Mucosa of descending colon (tissue), 3 donors: ENCODE measurements around the gene PRDM16. TPM values are rescaled to one million over a fixed set of nuclear protein-coding genes. Genes with fewer than 3 reads are reported as not detected.

ENCODE experiments used
- ATAC-seq: fragments of 200-7000 bp; cut with Tn5 transposase; one replicate; pipeline ENCODE4 v1.9.1; 2020; ENCODE audit warnings: mild to moderate bottlenecking, moderate library complexity
- DNase-seq, 3 donors: peaks; one replicate each; pipeline ENCODE4 v3.0.0-alpha.2; 2020
- H3K36me3 ChIP-seq: fragments of 200-600 bp; one replicate; pipeline ENCODE4 v1.8.0; 2021; ENCODE audit warnings: low read depth, mild to moderate bottlenecking
- H3K4me1 ChIP-seq: fragments of 200-600 bp; one replicate; pipeline ENCODE4 v1.8.0; 2021; ENCODE audit warnings: low read depth, mild to moderate bottlenecking
- H3K4me3 ChIP-seq: fragments of 200-600 bp; one replicate; pipeline ENCODE4 v1.8.0; 2021; ENCODE audit warnings: mild to moderate bottlenecking
- H3K9me3 ChIP-seq: fragments of 200-600 bp; one replicate; pipeline ENCODE4 v1.8.0; 2021; ENCODE audit warnings: mild to moderate bottlenecking
- CTCF ChIP-seq: fragments of 200-600 bp; IDR thresholded peaks from one replicate; pipeline ENCODE4 v1.8.0; 2022; ENCODE audit warnings: antibody characterized with exemption, mild to moderate bottlenecking
- intact Hi-C, 2 donors: fragments of 100-400 bp; cut with DNase I in 1 of 2; cut with micrococcal nuclease in 1 of 2; formaldehyde crosslinking; loops; one replicate each; pipeline versions ENCODE4 v1.11.0 to v1.11.1; 2022; cut with DNase I, micrococcal nuclease
- total RNA-seq, 3 donors: library from RNA; stranded (reverse); fragmentation: NEBNext Ultra II Directional in 2 of 3; extraction: Animal tissue kit (Norgen Biotek cat#: 25700) in 2 of 3; gene quantifications; one replicate each; pipeline versions ENCODE4 v1.2.1 to v1.2.4, GENCODE V29; 2021 to 2023
- donor health status: DM: no; HTN: no; CAD: no; lungs with moderate emphysema.
- donor health status: DM: no; HTN: no; CAD: no.
- donor health status: DM: no; HTN: yes; CAD: no.

PRDM16 gene
- total RNA-seq, 3 donors from 2014 or later = 1.6 to 2.5 (median 2.4) TPM

DNA sequence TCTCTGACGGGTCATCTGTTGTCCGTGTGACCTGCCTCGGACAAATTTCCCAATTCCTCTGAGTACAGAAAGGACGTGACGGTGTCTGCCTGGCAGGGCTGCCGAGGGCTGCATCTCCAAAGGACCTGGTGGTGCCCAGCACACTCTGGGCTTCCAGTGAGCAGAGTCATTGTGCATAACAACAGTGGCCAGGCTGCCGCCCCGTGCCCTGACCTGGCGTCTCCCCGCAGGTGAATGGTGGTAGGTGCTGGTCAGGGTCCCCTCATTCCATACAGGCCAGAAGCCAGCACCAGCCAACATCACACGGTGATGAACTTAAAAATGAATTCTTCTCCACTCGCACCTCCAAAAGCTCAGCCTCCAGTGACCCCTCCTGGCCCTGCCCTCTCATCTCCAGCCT lies 28.2 kb downstream of the PRDM16 start:
- Histone ChIP-seq H3K9me3 (no peaks in the 10 kb centered on the region), H3K4me1 (no peaks in the 10 kb centered on the region), H3K36me3 (no peaks in the 10 kb centered on the region), H3K4me3 (no peak overlapping the region)
- ATAC-seq (no peak), DNase-seq (no peak)
- intact Hi-C loops = no loop called here
- no peak for TF ChIP-seq CTCF

GRCh38 chr1:3097861-3098260 lies 28.9 kb downstream of the PRDM16 start:
- intact Hi-C loops = no loop called here
- H3K36me3 ChIP-seq = no peaks in the 10 kb centered on the region
- ATAC-seq (no peak), DNase-seq (no peak)
- H3K4me3 ChIP-seq = no peak overlapping the region
- no peaks in the 10 kb centered on the region for H3K4me1 ChIP-seq
- no peak for TF ChIP-seq CTCF
- no peaks in the 10 kb centered on the region for H3K9me3 ChIP-seq

DNA sequence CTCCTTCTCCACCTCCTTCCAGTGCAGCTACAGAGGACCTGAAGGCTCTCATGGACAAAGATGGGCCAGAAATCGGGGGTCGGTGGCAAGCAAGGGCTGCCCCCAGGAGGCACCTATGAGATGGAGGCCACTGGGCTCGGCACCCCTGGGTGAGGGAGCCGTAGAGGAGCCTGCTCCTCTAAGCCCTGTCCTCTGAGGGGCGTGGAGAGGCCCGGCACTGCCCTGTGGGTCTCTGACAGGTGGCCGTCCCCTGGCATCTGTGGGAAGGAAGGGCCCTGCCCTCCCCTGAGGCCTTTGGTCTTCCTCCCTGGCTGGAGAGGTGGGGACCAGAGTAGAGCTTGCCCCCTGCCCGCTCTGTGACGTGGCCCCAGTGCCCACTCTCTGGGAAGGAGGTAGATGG lies 30.9 kb downstream of the PRDM16 start:
- DNase-seq = no peak
- no peaks in the 10 kb centered on the region for H3K36me3 ChIP-seq
- ATAC-seq = no peak
- no peak overlapping the region for H3K4me3 ChIP-seq
- no peak for TF ChIP-seq CTCF
- no peaks in the 10 kb centered on the region for H3K4me1 ChIP-seq
- intact Hi-C loops = no loop called here
- H3K9me3 ChIP-seq = no peaks in the 10 kb centered on the region

GRCh38 chr1:3101124-3101939 lies 32.3 kb downstream of the PRDM16 start:
- TF ChIP-seq CTCF = no peak
- Histone ChIP-seq H3K9me3 (no peaks in the 10 kb centered on the region), H3K36me3 (no peaks in the 10 kb centered on the region), H3K4me3 (no peak overlapping the region), H3K4me1 (no peaks in the 10 kb centered on the region)
- intact Hi-C loops = no loop called here
- no peak for ATAC-seq
- no peak for DNase-seq

DNA sequence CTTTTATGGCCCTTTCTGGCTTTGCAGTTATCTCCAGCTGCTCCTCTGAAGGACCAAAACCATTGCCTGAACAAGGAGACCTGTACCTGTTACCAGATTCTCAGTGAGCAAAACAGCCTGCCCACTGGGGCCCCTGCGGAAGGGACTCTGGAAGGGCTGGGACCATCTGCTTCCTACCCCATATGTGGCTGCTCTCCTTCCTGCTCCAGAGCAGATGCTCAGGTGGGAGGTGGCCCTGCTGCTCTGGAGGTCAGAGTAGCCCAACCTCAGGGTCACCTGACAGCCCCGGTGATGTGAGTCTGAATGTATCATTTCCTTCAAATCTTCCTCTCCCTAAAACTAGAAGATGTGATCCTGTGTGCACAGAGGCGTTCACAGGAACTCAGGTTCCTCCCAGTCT lies 33.6 kb downstream of the PRDM16 start:
- intact Hi-C loops = no loop called here
- no peak for DNase-seq
- ATAC-seq = no peak

More for the DNA sequence above, 33.6 kb downstream of the PRDM16 start:
- Histone ChIP-seq H3K9me3 (no peaks in the 10 kb centered on the region), H3K4me3 (no peak overlapping the region), H3K4me1 (no peaks in the 10 kb centered on the region), H3K36me3 (no peaks in the 10 kb centered on the region)
- TF ChIP-seq CTCF = no peak
